Measurements from ENCODE around the gene ZNF780B. TPM values are rescaled to one million over a fixed set of nuclear protein-coding genes. Genes with fewer than 3 reads are reported as not detected.

ZNF780B gene
- total RNA-seq, 1 donor from 2014 or later: 21.4 TPM

GRCh38 chr19:39987167-39987566, 68.9 kb downstream of the ZNF780B start:
- DNase-seq (ENCODE audit: low read depth): no peak
- TF ChIP-seq, protein P1, sequence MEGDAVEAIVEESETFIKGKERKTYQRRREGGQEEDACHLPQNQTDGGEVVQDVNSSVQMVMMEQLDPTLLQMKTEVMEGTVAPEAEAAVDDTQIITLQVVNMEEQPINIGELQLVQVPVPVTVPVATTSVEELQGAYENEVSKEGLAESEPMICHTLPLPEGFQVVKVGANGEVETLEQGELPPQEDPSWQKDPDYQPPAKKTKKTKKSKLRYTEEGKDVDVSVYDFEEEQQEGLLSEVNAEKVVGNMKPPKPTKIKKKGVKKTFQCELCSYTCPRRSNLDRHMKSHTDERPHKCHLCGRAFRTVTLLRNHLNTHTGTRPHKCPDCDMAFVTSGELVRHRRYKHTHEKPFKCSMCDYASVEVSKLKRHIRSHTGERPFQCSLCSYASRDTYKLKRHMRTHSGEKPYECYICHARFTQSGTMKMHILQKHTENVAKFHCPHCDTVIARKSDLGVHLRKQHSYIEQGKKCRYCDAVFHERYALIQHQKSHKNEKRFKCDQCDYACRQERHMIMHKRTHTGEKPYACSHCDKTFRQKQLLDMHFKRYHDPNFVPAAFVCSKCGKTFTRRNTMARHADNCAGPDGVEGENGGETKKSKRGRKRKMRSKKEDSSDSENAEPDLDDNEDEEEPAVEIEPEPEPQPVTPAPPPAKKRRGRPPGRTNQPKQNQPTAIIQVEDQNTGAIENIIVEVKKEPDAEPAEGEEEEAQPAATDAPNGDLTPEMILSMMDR (conservative IDR thresholded peaks at IDR 0.05; ENCODE audit: low read depth, low read length): no peak
- no peak overlapping the region for H3K4me3 ChIP-seq (ENCODE audit: low read depth, low read length)

DNA sequence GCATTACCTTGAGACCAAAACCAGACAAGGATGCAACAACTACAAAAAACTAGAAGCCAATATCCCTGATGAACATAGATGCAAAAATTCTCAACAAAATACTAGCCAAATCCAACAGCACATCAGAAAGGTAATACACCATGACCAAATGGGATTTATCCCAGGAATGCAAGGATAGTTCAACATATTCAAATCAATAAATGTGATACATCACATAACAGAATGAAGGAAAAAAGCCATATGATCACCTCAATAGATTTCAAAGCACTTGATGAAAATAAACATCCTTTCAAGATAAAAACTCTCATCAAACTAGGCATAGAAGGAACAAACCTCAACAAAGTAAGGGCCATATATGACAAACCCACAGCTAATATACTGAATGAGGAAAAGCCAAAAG, 69.4 kb downstream of the ZNF780B start:
- DNase-seq (ENCODE audit: low read depth): no peak
- TF ChIP-seq, protein P1 (conservative IDR thresholded peaks at IDR 0.05; ENCODE audit: low read depth, low read length): no peak
- H3K4me3 ChIP-seq (ENCODE audit: low read depth, low read length): no peak overlapping the region

GRCh38 chr19:39983695-39984300, 72.2 kb downstream of the ZNF780B start:
- TF ChIP-seq, protein P1 (conservative IDR thresholded peaks at IDR 0.05; ENCODE audit: low read depth, low read length): no peak
- no peak overlapping the region for H3K4me3 ChIP-seq (ENCODE audit: low read depth, low read length)
- DNase-seq (ENCODE audit: low read depth): no peak

GRCh38 chr19:39982883-39983282, 73.1 kb downstream of the ZNF780B start:
- H3K4me3 ChIP-seq (ENCODE audit: low read depth, low read length): no peak overlapping the region
- TF ChIP-seq, protein P1 (conservative IDR thresholded peaks at IDR 0.05; ENCODE audit: low read depth, low read length): no peak
- no peak for DNase-seq (ENCODE audit: low read depth)

Other genes with a start within 250 kb of the ZNF780B start
- gene DYRK1B, start 222.1 kb downstream of the ZNF780B start, total RNA-seq: 5.7 and 15.5 TPM in 2 replicates
- 187 and 237 TPM in 2 replicates for gene FBL, start 209.9 kb downstream of the ZNF780B start, total RNA-seq
- 0.07 and 0.17 TPM in 2 replicates for gene FCGBP, start 121.6 kb downstream of the ZNF780B start, total RNA-seq
- gene PSMC4, start 85.1 kb downstream of the ZNF780B start, total RNA-seq: 126 and 199 TPM in 2 replicates
- gene ZNF546, start 59.2 kb downstream of the ZNF780B start, total RNA-seq: 0.17 and 0.87 TPM in 2 replicates
- gene ZNF780A, start 34.7 kb upstream of the ZNF780B start, total RNA-seq: 6.9 and 12.5 TPM in 2 replicates
- gene MAP3K10, start 135.2 kb upstream of the ZNF780B start, total RNA-seq: 9.9 and 10.4 TPM in 2 replicates
- gene TTC9B, start 162.2 kb upstream of the ZNF780B start, total RNA-seq: not detected in 2 replicates
- gene CCNP, start 170.5 kb upstream of the ZNF780B start, total RNA-seq: 0.14 and 0.23 TPM in 2 replicates
- gene AKT2, start 229.1 kb upstream of the ZNF780B start, total RNA-seq: 46.4 and 77.0 TPM in 2 replicates